ENCODE results near the gene SDHAF3.

GRCh38 chr7:97166308-97166707 lies 48.8 kb downstream of the SDHAF3 start:
- no peak for TF ChIP-seq POLR2A (IDR thresholded peaks at IDR 0.05; ENCODE audit: extremely low read depth, insufficient read length)
- no peak for TF ChIP-seq CTCF (IDR thresholded peaks at IDR 0.05; ENCODE audit: low read depth, low read length)
- no peak for TF ChIP-seq MYC (IDR thresholded peaks at IDR 0.05; ENCODE audit: low read depth, low read length)
- no peak for TF ChIP-seq MAX (IDR thresholded peaks at IDR 0.05; ENCODE audit: low read depth, low read length)
